Testis (tissue), 2 donors: ENCODE results near the gene IPO7.

Source experiments
- POLR2A ChIP-seq: fragments of 450-650 bp; IDR thresholded peaks from one replicate; pipeline ENCODE4 v1.6.1; 2017; ENCODE audit warnings: antibody characterized with exemption, mild to moderate bottlenecking, moderate library complexity
- TF ChIP-seq, protein P1 (sequence below), 3 experiments: fragments of 450-650 bp in 2 of 3; fragments of 200-600 bp in 1 of 3; sonication (generic) in 1 of 3; IDR thresholded peaks; one replicate each; pipeline ENCODE4 v1.5.1; 2016 to 2019; ENCODE audit warnings: antibody characterized with exemption in 3 of 3, mild to moderate bottlenecking in 2 of 3, moderate library complexity in 1 of 3

DNA sequence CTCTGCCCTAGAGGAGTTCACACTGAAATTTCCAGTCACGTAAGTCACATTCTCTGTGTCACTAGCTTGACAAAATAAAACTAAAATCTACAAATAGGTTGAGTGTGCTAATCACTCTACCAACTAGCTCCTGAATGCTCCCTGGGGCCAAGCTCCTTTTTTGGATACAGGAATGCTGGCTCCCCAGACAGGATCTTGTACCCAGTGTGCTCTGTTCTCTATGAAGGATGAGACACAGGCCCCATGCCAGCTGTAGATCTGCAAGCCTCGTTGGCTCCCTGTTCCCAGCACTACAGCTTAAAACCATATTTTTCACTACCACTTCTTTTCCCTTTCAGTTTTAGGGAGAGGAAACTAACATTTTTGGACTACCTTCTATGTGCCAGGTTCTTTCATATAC, 3.7 kb upstream of the IPO7 start:
- TF ChIP-seq, protein P1, sequence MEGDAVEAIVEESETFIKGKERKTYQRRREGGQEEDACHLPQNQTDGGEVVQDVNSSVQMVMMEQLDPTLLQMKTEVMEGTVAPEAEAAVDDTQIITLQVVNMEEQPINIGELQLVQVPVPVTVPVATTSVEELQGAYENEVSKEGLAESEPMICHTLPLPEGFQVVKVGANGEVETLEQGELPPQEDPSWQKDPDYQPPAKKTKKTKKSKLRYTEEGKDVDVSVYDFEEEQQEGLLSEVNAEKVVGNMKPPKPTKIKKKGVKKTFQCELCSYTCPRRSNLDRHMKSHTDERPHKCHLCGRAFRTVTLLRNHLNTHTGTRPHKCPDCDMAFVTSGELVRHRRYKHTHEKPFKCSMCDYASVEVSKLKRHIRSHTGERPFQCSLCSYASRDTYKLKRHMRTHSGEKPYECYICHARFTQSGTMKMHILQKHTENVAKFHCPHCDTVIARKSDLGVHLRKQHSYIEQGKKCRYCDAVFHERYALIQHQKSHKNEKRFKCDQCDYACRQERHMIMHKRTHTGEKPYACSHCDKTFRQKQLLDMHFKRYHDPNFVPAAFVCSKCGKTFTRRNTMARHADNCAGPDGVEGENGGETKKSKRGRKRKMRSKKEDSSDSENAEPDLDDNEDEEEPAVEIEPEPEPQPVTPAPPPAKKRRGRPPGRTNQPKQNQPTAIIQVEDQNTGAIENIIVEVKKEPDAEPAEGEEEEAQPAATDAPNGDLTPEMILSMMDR (IDR thresholded peaks at IDR 0.05), result no peak
- TF ChIP-seq POLR2A, result no peak
